Thyroid gland (tissue), 4 donors: Measurements from ENCODE around the gene CDH4. TPM values are rescaled to one million over a fixed set of nuclear protein-coding genes. Genes with fewer than 3 reads are reported as not detected.

Experiments used
- DNase-seq, 2 donors: peaks; one replicate each; pipeline ENCODE4 v3.0.0-alpha.2; 2019
- H3K27ac ChIP-seq, 3 donors: fragments of 200-600 bp; sonication (generic); 1 replicate in 2 of 3; 2 replicates in 1 of 3; pipeline ENCODE4 v1.5.1; 2016 to 2019; ENCODE audit warnings: mild to moderate bottlenecking in 1 of 3, moderate library complexity in 1 of 3
- H3K27me3 ChIP-seq: fragments of 200-600 bp; sonication (generic); one replicate; pipeline ENCODE4 v1.5.1; 2019
- H3K36me3 ChIP-seq, 2 donors: fragments of 200-600 bp; sonication (generic); one replicate each; pipeline ENCODE4 v1.5.1; 2016 to 2019
- H3K4me1 ChIP-seq, 2 donors: fragments of 200-600 bp; sonication (generic); one replicate each; pipeline ENCODE4 v1.5.1; 2017 to 2019
- H3K4me3 ChIP-seq, 3 donors: fragments of 200-600 bp; sonication (generic); replicated peaks in 1 of 3; 1 replicate in 2 of 3; 2 replicates in 1 of 3; pipeline ENCODE4 v1.5.1; 2016; ENCODE audit warnings: mild to moderate bottlenecking in 1 of 3
- H3K9me3 ChIP-seq: fragments of 200-600 bp; sonication (generic); one replicate; pipeline ENCODE4 v1.5.1; 2017
- CTCF ChIP-seq, 6 experiments: fragments of 200-600 bp in 3 of 6; fragments of 450-650 bp in 3 of 6; sonication (generic) in 3 of 6; IDR thresholded peaks; one replicate each; pipeline ENCODE4 v1.5.1; 2016 to 2019; ENCODE audit warnings: antibody characterized with exemption in 6 of 6, mild to moderate bottlenecking in 2 of 6, inconsistent platforms in 1 of 6, moderate library complexity in 1 of 6
- POLR2A ChIP-seq, 2 donors: fragments of 450-650 bp; IDR thresholded peaks; one replicate each; pipeline ENCODE4 v1.6.1; 2017; ENCODE audit warnings: antibody characterized with exemption in 2 of 2, mild to moderate bottlenecking in 2 of 2, moderate library complexity in 1 of 2
- WGBS, 2 donors: methylation state at CpG; one replicate each; pipeline ENCODE4 v1.1.5; 2017; 5-methylcytosine and 5-hydroxymethylcytosine counted together
- intact Hi-C: fragments of 100-400 bp; cut with DNase I; formaldehyde crosslinking; loops from one replicate; pipeline ENCODE4 v1.15.1; 2023
- total RNA-seq, 4 donors: library from RNA; depleted of rRNA; stranded (reverse); fragments of >200 nt; gene quantifications; one replicate each; pipeline ENCODE4 v1.2.3, GENCODE V29; 2016

The CDH4 gene
- total RNA-seq, 4 donors from 2014 or later, result 0.22 to 0.29 (median 0.29) TPM; not detected in 1

- H3K4me1 ChIP-seq, result no peaks in the 10 kb centered on the region
- no peaks in the 10 kb centered on the region for H3K9me3 ChIP-seq
- no peak overlapping the region for H3K4me3 ChIP-seq
- intact Hi-C loops, result no loop called here
- H3K27ac ChIP-seq, result no peak overlapping the region
- no peak for TF ChIP-seq CTCF (IDR thresholded peaks at IDR 0.05)
- no peak for TF ChIP-seq POLR2A (IDR thresholded peaks at IDR 0.05)
- no peaks in the 10 kb centered on the region for H3K27me3 ChIP-seq
- no peak for DNase-seq
- no peaks in the 10 kb centered on the region for H3K36me3 ChIP-seq
- 87 to 91% methylated on average over 23 to 28 of the region's 28 CpGs for WGBS, 2 donors
These were observed 382.5 kb downstream of the CDH4 start for GRCh38 chr20:61634376-61635145.

DNA sequence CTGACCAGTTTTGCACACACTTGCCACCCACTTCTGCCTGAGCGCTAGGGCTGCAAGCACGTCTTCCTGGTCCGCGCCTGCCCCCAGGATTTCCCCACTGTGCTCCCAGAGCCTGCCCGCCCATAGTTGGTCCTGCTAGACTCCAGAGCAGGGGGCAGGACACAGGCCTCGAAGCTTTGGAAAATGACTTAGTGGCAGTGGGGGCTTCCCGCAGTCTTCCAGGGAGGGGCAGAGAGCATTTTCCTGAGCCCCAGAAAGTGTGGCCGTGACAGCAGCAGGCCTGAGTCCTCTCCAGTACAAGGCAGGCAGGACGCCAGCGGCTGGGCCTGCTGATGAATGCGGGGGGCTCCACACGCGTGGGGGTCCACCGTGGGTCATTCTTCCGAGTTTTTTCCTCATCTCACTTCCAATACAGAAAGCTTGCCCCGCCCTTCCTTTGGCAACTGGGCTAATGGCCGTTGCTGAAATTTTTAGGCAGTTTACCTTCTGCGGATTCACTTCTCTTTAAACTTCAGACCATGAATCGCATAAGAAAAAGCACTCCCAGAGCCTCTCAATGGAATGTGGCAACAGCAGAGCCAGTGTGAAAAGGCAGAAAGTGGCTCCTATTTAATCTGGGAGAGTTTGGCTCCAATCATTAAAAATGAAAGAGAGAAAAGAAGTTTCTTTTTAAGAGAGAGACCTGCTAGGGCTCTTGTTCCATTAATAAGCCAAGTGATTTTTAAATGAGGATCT, 383.8 kb downstream of the CDH4 start:
- WGBS, 2 donors, result 66 to 76% methylated on average over 18 to 19 of the region's 19 CpGs
- intact Hi-C loops, result no loop called here

GRCh38 chr20:61636531-61637116, 384.6 kb downstream of the CDH4 start:
- TF ChIP-seq CTCF (IDR thresholded peaks at IDR 0.05), result no peak
- TF ChIP-seq POLR2A (IDR thresholded peaks at IDR 0.05), result no peak
- intact Hi-C loops, result no loop called here
- WGBS, 2 donors, result 73 to 75% methylated on average over 15 of the region's 15 CpGs
- no peak overlapping the region for H3K4me3 ChIP-seq
- no peak overlapping the region for H3K27ac ChIP-seq
- H3K9me3 ChIP-seq, result no peaks in the 10 kb centered on the region
- no peaks in the 10 kb centered on the region for H3K36me3 ChIP-seq
- H3K4me1 ChIP-seq, result no peaks in the 10 kb centered on the region
- no peaks in the 10 kb centered on the region for H3K27me3 ChIP-seq
- no peak for DNase-seq

More for the DNA sequence above, 383.8 kb downstream of the CDH4 start:
- H3K4me3 ChIP-seq, result no peak overlapping the region
- no peaks in the 10 kb centered on the region for H3K27me3 ChIP-seq
- no peak for TF ChIP-seq CTCF (IDR thresholded peaks at IDR 0.05)
- TF ChIP-seq POLR2A (IDR thresholded peaks at IDR 0.05), result no peak
- no peak overlapping the region for H3K27ac ChIP-seq
- H3K9me3 ChIP-seq, result no peaks in the 10 kb centered on the region
- H3K4me1 ChIP-seq, result no peaks in the 10 kb centered on the region
- DNase-seq, result no peak
- no peaks in the 10 kb centered on the region for H3K36me3 ChIP-seq

DNA sequence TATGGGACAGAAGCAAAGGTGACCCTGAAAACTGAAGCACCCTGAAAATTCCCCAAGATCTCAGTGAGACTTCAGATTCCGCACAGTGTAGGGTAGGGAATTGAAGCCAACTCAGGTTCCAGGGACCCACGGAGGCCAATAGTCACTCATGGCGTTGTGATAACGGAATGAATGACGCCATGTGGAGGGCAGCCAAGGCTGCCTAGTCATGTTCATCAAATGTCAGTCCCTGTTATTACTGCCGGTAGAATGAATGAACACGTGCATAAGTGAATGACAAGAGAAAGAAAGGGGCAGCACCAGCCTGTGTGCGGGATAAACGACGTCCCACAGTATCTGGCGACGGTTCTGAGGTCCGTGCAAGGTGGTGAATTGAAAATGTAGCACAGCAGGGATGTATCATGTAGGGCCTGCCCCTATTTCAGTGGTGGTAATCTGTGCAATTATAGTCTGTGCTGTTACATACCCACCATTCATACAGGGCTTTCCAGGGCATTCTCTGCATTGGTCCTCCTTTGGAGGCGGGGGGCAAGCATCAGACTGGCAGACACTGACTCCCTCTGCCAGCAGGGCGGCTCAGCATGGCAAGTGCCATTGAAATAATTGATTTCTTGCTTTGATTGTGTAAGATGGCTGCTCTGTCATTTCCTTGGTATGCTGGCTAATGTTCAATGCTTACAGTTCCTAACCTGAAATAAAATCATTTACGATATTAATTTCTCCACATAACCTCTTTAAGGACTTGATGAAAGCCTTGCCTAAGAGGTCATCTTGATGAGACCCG, 386.9 kb downstream of the CDH4 start:
- H3K27ac ChIP-seq, result no peak overlapping the region
- no peaks in the 10 kb centered on the region for H3K9me3 ChIP-seq
- H3K4me3 ChIP-seq, result no peak overlapping the region
- H3K36me3 ChIP-seq, result no peaks in the 10 kb centered on the region
- intact Hi-C loops, result no loop called here
- no peak for TF ChIP-seq CTCF (IDR thresholded peaks at IDR 0.05)
- no peak for TF ChIP-seq POLR2A (IDR thresholded peaks at IDR 0.05)
- no peak for DNase-seq
- H3K27me3 ChIP-seq, result no peaks in the 10 kb centered on the region
- no peaks in the 10 kb centered on the region for H3K4me1 ChIP-seq
- whole genome bisulfite sequencing, 2 donors, result 84 to 89% methylated on average over 16 to 17 of the region's 17 CpGs
